WTC11 (cell line): ENCODE measurements around the gene CHEK2. TPM values are rescaled to one million over a fixed set of nuclear protein-coding genes. Genes with fewer than 3 reads are reported as not detected.
"Not testable (repeated sequence)": the region's sequence is repeated elsewhere in the genome, so short reads cannot be mapped to it uniquely, and the experiment has no call there.

Experiments
- ATAC-seq: fragments of 200-7000 bp; cut with Tn5 transposase; 2 replicates; pipeline ENCODE4 v1.10.0; 2021; ENCODE audit warnings: mild to moderate bottlenecking, moderate library complexity
- CTCF ChIA-PET: fragments of 300-600 bp; sonication (Branson Sonifier 250); formaldehyde crosslinking; loops from one replicate; lab custom pipeline; 2021; ENCODE audit warnings: antibody characterized with exemption; lab: Charles Lee
- POLR2A ChIA-PET: fragments of 350-600 bp; sonication (Branson Sonifier 250); formaldehyde crosslinking; loops from one replicate; lab custom pipeline; 2021; ENCODE audit warnings: antibody characterized with exemption; lab: Charles Lee
- DNase-seq: peaks from one replicate; pipeline ENCODE4 v3.0.0; 2021; ENCODE audit warnings: low spot score
- H3K27ac Mint-ChIP-seq: 2 replicates; pipeline ENCODE4 v1.8.0; 2021; ENCODE audit warnings: mixed read lengths
- H3K27me3 Mint-ChIP-seq: 2 replicates; pipeline ENCODE4 v1.8.0; 2021; ENCODE audit warnings: low read depth, mild to moderate bottlenecking, moderate library complexity, mixed read lengths
- H3K36me3 Mint-ChIP-seq: 2 replicates; pipeline ENCODE4 v1.8.0; 2021; ENCODE audit warnings: mixed read lengths
- H3K4me1 Mint-ChIP-seq: 2 replicates; pipeline ENCODE4 v1.8.0; 2022; ENCODE audit warnings: mixed read lengths
- H3K4me3 Mint-ChIP-seq: 2 replicates; pipeline ENCODE4 v1.8.0; 2021; ENCODE audit warnings: mild to moderate bottlenecking, moderate library complexity, mixed read lengths
- H3K9me3 Mint-ChIP-seq: 2 replicates; pipeline ENCODE4 v1.8.0; 2021; ENCODE audit warnings: mixed read lengths
- AR ChIP-seq: fragments of 250-450 bp; sonication (Bioruptor Pico); IDR thresholded peaks from 2 replicates; pipeline ENCODE4 v1.9.0; 2021; ENCODE audit warnings: mild to moderate bottlenecking
- CREM ChIP-seq: sonication (generic); formaldehyde crosslinking; IDR thresholded peaks from 2 replicates; pipeline ENCODE4 v1.8.1; 2022; ENCODE audit warnings: mild to moderate bottlenecking, missing genetic modification reagents, moderate library complexity
- ELF4 ChIP-seq: sonication (generic); formaldehyde crosslinking; IDR thresholded peaks from 2 replicates; pipeline ENCODE4 v1.8.1; 2022; ENCODE audit warnings: low read depth, mild to moderate bottlenecking, moderate library complexity, missing genetic modification reagents
- ETV6 ChIP-seq: sonication (generic); formaldehyde crosslinking; IDR thresholded peaks from 2 replicates; pipeline ENCODE4 v1.8.1; 2022; ENCODE audit warnings: mild to moderate bottlenecking, missing genetic modification reagents
- FOXJ3 ChIP-seq: sonication (generic); formaldehyde crosslinking; IDR thresholded peaks from 2 replicates; pipeline ENCODE4 v1.9.0; 2021; ENCODE audit warnings: missing genetic modification reagents, mild to moderate bottlenecking, borderline replicate concordance
- FOXK1 ChIP-seq: sonication (generic); formaldehyde crosslinking; IDR thresholded peaks from 2 replicates; pipeline ENCODE4 v1.8.0; 2022; ENCODE audit warnings: mild to moderate bottlenecking, moderate library complexity, missing genetic modification reagents
- GABPB1 ChIP-seq: sonication (generic); formaldehyde crosslinking; IDR thresholded peaks from 2 replicates; pipeline ENCODE4 v1.8.1; 2023; ENCODE audit warnings: mild to moderate bottlenecking, missing genetic modification reagents
- GRHL2 ChIP-seq: fragments of 250-450 bp; sonication (Bioruptor Pico); IDR thresholded peaks from 2 replicates; pipeline ENCODE4 v1.8.0; 2022; ENCODE audit warnings: mild to moderate bottlenecking, moderate library complexity; ENCODE audit not compliant: insufficient replicate concordance, severe bottlenecking
- HMGA2 ChIP-seq: fragments of 250-450 bp; sonication (Bioruptor Pico); IDR thresholded peaks from 2 replicates; pipeline ENCODE4 v1.4.0; 2021; ENCODE audit warnings: mild to moderate bottlenecking, moderate library complexity
- IRF1 ChIP-seq: sonication (generic); formaldehyde crosslinking; IDR thresholded peaks from 2 replicates; pipeline ENCODE4 v1.8.0; 2023; ENCODE audit warnings: missing genetic modification reagents
- MLX ChIP-seq: sonication (generic); formaldehyde crosslinking; IDR thresholded peaks from 2 replicates; pipeline ENCODE4 v1.8.1; 2023; ENCODE audit warnings: mild to moderate bottlenecking, missing genetic modification reagents, moderate library complexity
- MXD4 ChIP-seq: fragments of 250-450 bp; sonication (Bioruptor Pico); IDR thresholded peaks from 2 replicates; pipeline ENCODE4 v1.8.0; 2021; ENCODE audit warnings: mild to moderate bottlenecking, moderate library complexity, borderline replicate concordance
- MYBL2 ChIP-seq: sonication (generic); formaldehyde crosslinking; IDR thresholded peaks from 2 replicates; pipeline ENCODE4 v1.8.1; 2023; ENCODE audit warnings: mild to moderate bottlenecking, moderate library complexity, missing genetic modification reagents
- SMAD3 ChIP-seq: sonication (generic); formaldehyde crosslinking; IDR thresholded peaks from 2 replicates; pipeline ENCODE4 v1.8.0; 2022; ENCODE audit warnings: missing genetic modification reagents, mild to moderate bottlenecking, borderline replicate concordance
- SP1 ChIP-seq: sonication (generic); formaldehyde crosslinking; conservative IDR thresholded peaks from 2 replicates; pipeline ENCODE4 v1.8.1; 2022; ENCODE audit warnings: missing genetic modification reagents
- TEAD1 ChIP-seq: sonication (generic); formaldehyde crosslinking; IDR thresholded peaks from 2 replicates; pipeline ENCODE4 v1.8.0; 2022; ENCODE audit warnings: mild to moderate bottlenecking, missing genetic modification reagents
- ZNF263 ChIP-seq: sonication (generic); formaldehyde crosslinking; IDR thresholded peaks from 2 replicates; pipeline ENCODE4 v1.8.1; 2022; ENCODE audit warnings: low read depth, mild to moderate bottlenecking, moderate library complexity, missing genetic modification reagents
- ZNF396 ChIP-seq: fragments of 250-450 bp; sonication (Bioruptor Pico); IDR thresholded peaks from 2 replicates; pipeline ENCODE4 v1.8.0; 2021; ENCODE audit warnings: mild to moderate bottlenecking, moderate library complexity, borderline replicate concordance
- total RNA-seq: library from RNA; stranded (reverse); gene quantifications from 3 replicates; pipeline ENCODE4 v1.2.3, GENCODE V29; 2021
- TF ChIP-seq, protein P1 (sequence below): sonication (generic); formaldehyde crosslinking; IDR thresholded peaks from 2 replicates; pipeline ENCODE4 v1.8.0; 2022; ENCODE audit warnings: mild to moderate bottlenecking, missing genetic modification reagents
- TF ChIP-seq, protein P2 (sequence below): sonication (generic); formaldehyde crosslinking; IDR thresholded peaks from 2 replicates; pipeline ENCODE4 v1.8.1; 2022; ENCODE audit warnings: low read depth, mild to moderate bottlenecking, moderate library complexity, missing genetic modification reagents, borderline replicate concordance
- TF ChIP-seq, protein P3 (sequence below): sonication (generic); formaldehyde crosslinking; IDR thresholded peaks from 2 replicates; pipeline ENCODE4 v1.8.1; 2022; ENCODE audit warnings: missing genetic modification reagents, borderline replicate concordance

The CHEK2 gene
- total RNA-seq, 1 experiment from 2014 or later: 124 TPM

GRCh38 chr22:28759861-28760560 is 18.4 kb upstream of the CHEK2 start:
- Mint-ChIP-seq H3K4me1 (peaks cover 29% of the 10 kb centered on the region), H3K9me3 (peaks cover 22% of the 10 kb centered on the region), H3K36me3 (peaks cover 20% of the 10 kb centered on the region), H3K27me3 (no peaks in the 10 kb centered on the region)
- DNase-seq: peak; percentile 25
- TF ChIP-seq, protein P1, sequence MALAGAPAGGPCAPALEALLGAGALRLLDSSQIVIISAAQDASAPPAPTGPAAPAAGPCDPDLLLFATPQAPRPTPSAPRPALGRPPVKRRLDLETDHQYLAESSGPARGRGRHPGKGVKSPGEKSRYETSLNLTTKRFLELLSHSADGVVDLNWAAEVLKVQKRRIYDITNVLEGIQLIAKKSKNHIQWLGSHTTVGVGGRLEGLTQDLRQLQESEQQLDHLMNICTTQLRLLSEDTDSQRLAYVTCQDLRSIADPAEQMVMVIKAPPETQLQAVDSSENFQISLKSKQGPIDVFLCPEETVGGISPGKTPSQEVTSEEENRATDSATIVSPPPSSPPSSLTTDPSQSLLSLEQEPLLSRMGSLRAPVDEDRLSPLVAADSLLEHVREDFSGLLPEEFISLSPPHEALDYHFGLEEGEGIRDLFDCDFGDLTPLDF (CRISPR knock-in tag): no peak
- TF ChIP-seq TEAD1 (0 out of 2 replicates have a peak, but pooled peaks have one; percentile 34), MLX (CRISPR knock-in tag) (no peak), AR (no peak), GRHL2 (no peak), GABPB1 (CRISPR knock-in tag) (peak; percentile 56; the same call in 1 of the 2 replicates), ELF4 (CRISPR knock-in tag) (no peak), HMGA2 (CRISPR knock-in tag) (no peak), ETV6 (CRISPR knock-in tag) (0 out of 2 replicates have a peak, but pooled peaks have one; percentile 42), IRF1 (CRISPR knock-in tag) (no peak)
- TF ChIP-seq, protein P2, sequence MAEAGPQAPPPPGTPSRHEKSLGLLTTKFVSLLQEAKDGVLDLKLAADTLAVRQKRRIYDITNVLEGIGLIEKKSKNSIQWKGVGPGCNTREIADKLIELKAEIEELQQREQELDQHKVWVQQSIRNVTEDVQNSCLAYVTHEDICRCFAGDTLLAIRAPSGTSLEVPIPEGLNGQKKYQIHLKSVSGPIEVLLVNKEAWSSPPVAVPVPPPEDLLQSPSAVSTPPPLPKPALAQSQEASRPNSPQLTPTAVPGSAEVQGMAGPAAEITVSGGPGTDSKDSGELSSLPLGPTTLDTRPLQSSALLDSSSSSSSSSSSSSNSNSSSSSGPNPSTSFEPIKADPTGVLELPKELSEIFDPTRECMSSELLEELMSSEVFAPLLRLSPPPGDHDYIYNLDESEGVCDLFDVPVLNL (CRISPR knock-in tag): no peak
- TF ChIP-seq, all 79 proteins: peak for 3
- POLR2A ChIA-PET: interaction anchor here (0.8 to 2.4 kb wide), 4 partner anchors 13 to 350 kb away, joined by 5 to 13 read pairs (median 8); partner anchors contain the start of genes CCDC117, CHEK2, HSCB and XBP1
- CTCF ChIA-PET: interaction anchor here (0.6 to 1.2 kb wide), 4 partner anchors 12 to 633 kb away, joined by 3 to 4 read pairs (median 4); partner anchors contain the start of gene CCDC117
- Mint-ChIP-seq H3K27ac (peak overlapping the region; percentile 98), H3K4me3 (peak overlapping the region; percentile 51)
- ATAC-seq: peak; percentile 52

GRCh38 chr22:28754512-28754911 is 12.9 kb upstream of the CHEK2 start:
- DNase-seq, POLR2A ChIA-PET, H3K27me3 Mint-ChIP-seq, H3K4me1 Mint-ChIP-seq, H3K4me3 Mint-ChIP-seq, ATAC-seq: not testable (repeated sequence)
- CTCF ChIA-PET: interaction anchor here (0.8 kb wide), 1 partner anchor 11 kb away, joined by 3 read pairs; no protein-coding TSS in a partner anchor
- Mint-ChIP-seq H3K36me3 (peaks cover 50% of the 10 kb centered on the region), H3K27ac (0 out of 2 replicates have a peak overlapping the region, but pooled peaks have one; percentile 32), H3K9me3 (peaks cover 15% of the 10 kb centered on the region)

DNA sequence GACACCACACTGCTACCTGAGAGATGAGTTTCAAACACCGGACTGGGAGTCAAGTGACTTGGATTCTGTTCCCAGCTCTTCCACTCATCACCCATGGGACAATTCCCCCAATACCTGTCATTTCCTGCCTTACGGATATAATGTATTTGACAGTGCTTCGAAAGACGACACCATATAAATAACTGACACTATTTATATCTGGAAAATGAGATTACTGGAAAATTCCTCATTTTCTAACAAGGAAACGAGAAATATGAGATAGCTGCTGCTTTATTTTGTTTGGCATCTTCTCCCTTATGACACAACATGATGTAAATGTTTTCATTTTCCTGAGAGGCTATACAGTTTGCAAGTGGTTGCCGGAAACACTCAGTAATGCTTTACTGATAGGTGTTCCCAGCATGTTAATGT is 8.9 kb upstream of the CHEK2 start:
- H3K4me3 Mint-ChIP-seq: no peak overlapping the region
- H3K4me1 Mint-ChIP-seq: no peaks in the 10 kb centered on the region
- TF ChIP-seq, protein P1 (CRISPR knock-in tag): no peak
- TF ChIP-seq ZNF263 (no peak), MXD4 (CRISPR knock-in tag) (no peak), CREM (CRISPR knock-in tag) (no peak), SP1 (CRISPR knock-in tag) (no peak), MYBL2 (CRISPR knock-in tag) (no peak), SMAD3 (CRISPR knock-in tag) (no peak), FOXK1 (CRISPR knock-in tag) (no peak), FOXJ3 (CRISPR knock-in tag) (no peak), ZNF396 (no peak)
- TF ChIP-seq, protein P3, sequence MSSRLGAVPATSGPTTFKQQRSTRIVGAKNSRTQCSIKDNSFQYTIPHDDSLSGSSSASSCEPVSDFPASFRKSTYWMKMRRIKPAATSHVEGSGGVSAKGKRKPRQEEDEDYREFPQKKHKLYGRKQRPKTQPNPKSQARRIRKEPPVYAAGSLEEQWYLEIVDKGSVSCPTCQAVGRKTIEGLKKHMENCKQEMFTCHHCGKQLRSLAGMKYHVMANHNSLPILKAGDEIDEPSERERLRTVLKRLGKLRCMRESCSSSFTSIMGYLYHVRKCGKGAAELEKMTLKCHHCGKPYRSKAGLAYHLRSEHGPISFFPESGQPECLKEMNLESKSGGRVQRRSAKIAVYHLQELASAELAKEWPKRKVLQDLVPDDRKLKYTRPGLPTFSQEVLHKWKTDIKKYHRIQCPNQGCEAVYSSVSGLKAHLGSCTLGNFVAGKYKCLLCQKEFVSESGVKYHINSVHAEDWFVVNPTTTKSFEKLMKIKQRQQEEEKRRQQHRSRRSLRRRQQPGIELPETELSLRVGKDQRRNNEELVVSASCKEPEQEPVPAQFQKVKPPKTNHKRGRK: no peak
- DNase-seq (no peak), ATAC-seq (no peak)
- H3K36me3 Mint-ChIP-seq: peaks cover 61% of the 10 kb centered on the region
- CTCF ChIA-PET: no interaction called here
- no peaks in the 10 kb centered on the region for H3K27me3 Mint-ChIP-seq
- POLR2A ChIA-PET: no interaction called here
- peak overlapping the region; percentile 7; the same call in 1 of the 2 replicates for H3K27ac Mint-ChIP-seq
- peaks cover 4% of the 10 kb centered on the region; the same call in 1 of the 2 replicates for H3K9me3 Mint-ChIP-seq
